Peyer's patch (tissue), 4 donors: ENCODE results near the gene LTBP3. TPM values are rescaled to one million over a fixed set of nuclear protein-coding genes. Genes with fewer than 3 reads are reported as not detected.
"Not testable (repeated sequence)": the region's sequence is repeated elsewhere in the genome, so short reads cannot be mapped to it uniquely, and the experiment has no call there.

Experiments used
- DNase-seq, 3 donors: peaks; one replicate each; pipeline ENCODE4 v3.0.0-alpha.2; 2017 to 2019
- H3K27ac ChIP-seq, 4 donors: fragments of 200-600 bp; sonication (generic); one replicate each; pipeline ENCODE4 v1.5.1; 2016 to 2019
- H3K27me3 ChIP-seq, 2 donors: fragments of 200-600 bp; sonication (generic); one replicate each; pipeline ENCODE4 v1.5.1; 2019
- H3K36me3 ChIP-seq, 3 donors: fragments of 200-600 bp; sonication (generic); one replicate each; pipeline ENCODE4 v1.5.1; 2016 to 2019
- H3K4me1 ChIP-seq, 4 donors: fragments of 200-600 bp; sonication (generic); one replicate each; pipeline ENCODE4 v1.5.1; 2016 to 2019
- H3K4me3 ChIP-seq, 4 donors: fragments of 200-600 bp; sonication (generic); 1 replicate in 3 of 4; 2 replicates in 1 of 4; pipeline ENCODE4 v1.5.1; 2016 to 2019; ENCODE audit warnings: mild to moderate bottlenecking in 1 of 4
- H3K9me3 ChIP-seq, 4 donors: fragments of 200-600 bp; sonication (generic); one replicate each; pipeline ENCODE4 v1.5.1; 2016 to 2019; ENCODE audit warnings: mild to moderate bottlenecking in 1 of 4
- POLR2A ChIP-seq, 2 donors: fragments of 450-650 bp; IDR thresholded peaks; one replicate each; pipeline ENCODE4 v1.5.1; 2017; ENCODE audit warnings: antibody characterized with exemption in 2 of 2, mild to moderate bottlenecking in 2 of 2, moderate library complexity in 2 of 2
- total RNA-seq, 4 donors: library from RNA; depleted of rRNA; stranded (reverse); fragments of >200 nt; gene quantifications; one replicate each; pipeline ENCODE4 v1.1.0, GENCODE V29; 2016
- TF ChIP-seq, protein P1 (sequence below), 6 experiments: fragments of 450-650 bp in 4 of 6; fragments of 200-600 bp in 2 of 6; sonication (generic) in 1 of 6; IDR thresholded peaks; one replicate each; pipeline ENCODE4 v1.5.1; 2017 to 2019; ENCODE audit warnings: antibody characterized with exemption in 6 of 6, mild to moderate bottlenecking in 3 of 6, moderate library complexity in 1 of 6

LTBP3 gene
- total RNA-seq, 4 donors from 2014 or later = 42.0 to 150 (median 88.3) TPM

DNA sequence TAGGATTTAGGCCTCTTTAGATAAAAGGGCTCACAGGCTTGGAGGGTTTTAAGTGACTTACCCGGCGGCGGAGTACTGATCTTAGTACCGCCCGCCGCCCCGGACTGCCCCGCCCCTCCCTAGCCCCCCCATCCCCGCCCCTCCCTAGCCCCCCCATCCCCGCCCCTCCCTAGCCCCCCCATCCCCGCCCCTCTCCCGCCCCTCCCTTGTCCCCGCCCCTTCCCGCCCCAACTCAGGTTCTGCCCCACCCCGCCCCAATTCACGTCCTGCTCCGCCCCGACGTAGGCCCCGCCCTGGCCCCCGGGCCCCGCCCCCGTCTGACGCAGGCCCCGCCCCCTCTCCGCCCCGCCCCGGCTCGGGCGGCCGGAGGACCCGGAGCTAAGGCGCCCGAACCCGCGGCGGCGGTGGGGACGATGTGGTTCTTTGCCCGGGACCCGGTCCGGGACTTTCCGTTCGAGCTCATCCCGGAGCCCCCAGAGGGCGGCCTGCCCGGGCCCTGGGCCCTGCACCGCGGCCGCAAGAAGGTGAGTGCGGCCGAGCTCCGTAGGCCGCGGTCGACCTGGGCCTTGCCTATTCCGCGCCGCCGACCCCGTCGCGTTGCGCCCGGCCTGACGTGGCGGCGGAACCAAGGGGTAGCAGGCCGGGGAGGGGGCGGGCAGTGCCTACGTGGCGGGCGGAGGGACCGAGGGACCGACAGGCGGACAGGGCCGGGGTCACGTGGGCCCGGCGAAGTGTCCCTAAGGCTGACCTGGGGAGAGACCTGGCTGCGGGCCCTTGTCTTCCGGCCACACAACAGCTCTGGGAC, 33.2 kb downstream of the LTBP3 start, which contains the start of gene SCYL1:
Gene SCYL1, plus strand, starts transcription at position 343 of the 805 bp plus-strand sequence. Its CDS starts 71 bp downstream, at position 414.
- H3K27ac ChIP-seq = peak within 1 kb of the TSS; percentile 89 to 93 (median 92)
- DNase-seq = peak; percentile 81 to 92 (median 91)
- H3K4me3 ChIP-seq = peak within 1 kb of the TSS; percentile 80 to 100 (median 100)
- H3K36me3 ChIP-seq = peaks cover 0 to 32% (median 0%) of the 10 kb centered on the region in 3 donors
- H3K9me3 ChIP-seq = no peaks in the 10 kb centered on the region
- peaks cover 0 to 27% (median 20%) of the 10 kb centered on the region in 4 donors for H3K4me1 ChIP-seq
- H3K27me3 ChIP-seq = no peaks in the 10 kb centered on the region
- peak in 1 of 2 donors; percentile 61 for TF ChIP-seq POLR2A (IDR thresholded peaks at IDR 0.05)
- TF ChIP-seq, protein P1, sequence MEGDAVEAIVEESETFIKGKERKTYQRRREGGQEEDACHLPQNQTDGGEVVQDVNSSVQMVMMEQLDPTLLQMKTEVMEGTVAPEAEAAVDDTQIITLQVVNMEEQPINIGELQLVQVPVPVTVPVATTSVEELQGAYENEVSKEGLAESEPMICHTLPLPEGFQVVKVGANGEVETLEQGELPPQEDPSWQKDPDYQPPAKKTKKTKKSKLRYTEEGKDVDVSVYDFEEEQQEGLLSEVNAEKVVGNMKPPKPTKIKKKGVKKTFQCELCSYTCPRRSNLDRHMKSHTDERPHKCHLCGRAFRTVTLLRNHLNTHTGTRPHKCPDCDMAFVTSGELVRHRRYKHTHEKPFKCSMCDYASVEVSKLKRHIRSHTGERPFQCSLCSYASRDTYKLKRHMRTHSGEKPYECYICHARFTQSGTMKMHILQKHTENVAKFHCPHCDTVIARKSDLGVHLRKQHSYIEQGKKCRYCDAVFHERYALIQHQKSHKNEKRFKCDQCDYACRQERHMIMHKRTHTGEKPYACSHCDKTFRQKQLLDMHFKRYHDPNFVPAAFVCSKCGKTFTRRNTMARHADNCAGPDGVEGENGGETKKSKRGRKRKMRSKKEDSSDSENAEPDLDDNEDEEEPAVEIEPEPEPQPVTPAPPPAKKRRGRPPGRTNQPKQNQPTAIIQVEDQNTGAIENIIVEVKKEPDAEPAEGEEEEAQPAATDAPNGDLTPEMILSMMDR (IDR thresholded peaks at IDR 0.05) = no peak

DNA sequence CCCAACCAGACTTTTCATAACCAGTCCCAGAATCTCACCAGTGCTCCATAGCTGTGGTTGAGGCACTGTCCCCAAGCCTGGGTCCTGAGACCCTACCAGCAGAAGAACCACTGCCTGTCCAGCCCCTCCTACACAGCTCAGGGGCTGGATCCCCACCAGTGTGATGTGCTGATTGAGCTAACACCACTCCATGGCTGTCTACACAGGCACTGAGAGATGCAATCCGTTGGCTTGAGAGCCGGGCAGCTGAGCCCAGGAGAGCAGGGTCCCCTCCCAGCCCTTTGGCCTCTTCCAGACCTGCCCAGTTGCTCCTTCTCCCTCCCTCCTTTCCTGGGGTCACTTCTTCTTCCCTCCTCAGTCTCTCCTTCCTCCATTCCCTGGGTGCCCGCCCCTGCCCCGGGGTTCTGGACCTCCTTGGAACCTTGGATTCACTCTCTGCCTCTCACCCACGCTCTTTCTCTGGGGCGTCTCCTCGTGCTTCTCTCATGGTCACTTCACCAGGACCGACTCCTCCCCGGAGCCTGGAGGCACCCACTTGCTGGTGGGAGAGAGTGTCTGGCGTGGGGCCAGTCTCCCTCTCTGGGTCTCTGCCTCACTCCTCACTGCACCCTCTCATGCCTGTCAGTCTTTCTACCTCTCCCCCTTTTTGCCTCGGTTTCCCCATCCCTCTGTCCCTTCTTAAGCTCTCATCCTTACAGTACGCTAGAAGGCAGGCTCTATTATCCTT, 34.0 kb downstream of the LTBP3 start:
- peak overlapping the region in 3 of 4 donors; percentile 4 to 100 (median 99) for H3K4me3 ChIP-seq
- H3K36me3 ChIP-seq = peaks cover 0 to 24% (median 0%) of the 10 kb centered on the region in 3 donors
- no peaks in the 10 kb centered on the region for H3K27me3 ChIP-seq
- no peaks in the 10 kb centered on the region for H3K9me3 ChIP-seq
- peaks cover 0 to 27% (median 20%) of the 10 kb centered on the region in 4 donors for H3K4me1 ChIP-seq
- no peak for TF ChIP-seq POLR2A (IDR thresholded peaks at IDR 0.05)
- TF ChIP-seq, protein P1 (IDR thresholded peaks at IDR 0.05) = no peak
- peak in 1 of 3 donors; percentile 71 for DNase-seq
- peak overlapping the region; percentile 56 to 92 (median 85) for H3K27ac ChIP-seq

DNA sequence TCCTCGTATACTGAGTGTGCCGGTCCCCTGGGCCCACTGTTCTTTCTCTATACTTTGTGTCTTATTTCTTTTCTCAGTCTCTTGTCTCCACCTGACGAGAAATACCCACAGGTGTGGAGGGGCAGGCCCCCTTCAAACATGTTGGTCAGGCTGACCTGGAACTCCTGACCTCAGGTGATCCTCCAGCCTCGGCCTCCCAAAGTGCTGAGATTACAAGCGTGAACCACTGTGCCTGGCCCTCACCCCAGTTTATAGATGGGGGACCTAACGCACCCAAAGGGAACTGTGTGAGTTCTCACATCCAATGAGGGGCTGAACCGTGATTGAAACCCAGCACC, 34.6 kb downstream of the LTBP3 start:
- H3K4me3 ChIP-seq, DNase-seq, H3K9me3 ChIP-seq, H3K27me3 ChIP-seq: not testable (repeated sequence)
- Histone ChIP-seq H3K4me1 (peaks cover 0 to 27% (median 20%) of the 10 kb centered on the region in 4 donors), H3K27ac (peak overlapping the region; percentile 56 to 92 (median 85)), H3K36me3 (peaks cover 0 to 22% (median 0%) of the 10 kb centered on the region in 3 donors)

DNA sequence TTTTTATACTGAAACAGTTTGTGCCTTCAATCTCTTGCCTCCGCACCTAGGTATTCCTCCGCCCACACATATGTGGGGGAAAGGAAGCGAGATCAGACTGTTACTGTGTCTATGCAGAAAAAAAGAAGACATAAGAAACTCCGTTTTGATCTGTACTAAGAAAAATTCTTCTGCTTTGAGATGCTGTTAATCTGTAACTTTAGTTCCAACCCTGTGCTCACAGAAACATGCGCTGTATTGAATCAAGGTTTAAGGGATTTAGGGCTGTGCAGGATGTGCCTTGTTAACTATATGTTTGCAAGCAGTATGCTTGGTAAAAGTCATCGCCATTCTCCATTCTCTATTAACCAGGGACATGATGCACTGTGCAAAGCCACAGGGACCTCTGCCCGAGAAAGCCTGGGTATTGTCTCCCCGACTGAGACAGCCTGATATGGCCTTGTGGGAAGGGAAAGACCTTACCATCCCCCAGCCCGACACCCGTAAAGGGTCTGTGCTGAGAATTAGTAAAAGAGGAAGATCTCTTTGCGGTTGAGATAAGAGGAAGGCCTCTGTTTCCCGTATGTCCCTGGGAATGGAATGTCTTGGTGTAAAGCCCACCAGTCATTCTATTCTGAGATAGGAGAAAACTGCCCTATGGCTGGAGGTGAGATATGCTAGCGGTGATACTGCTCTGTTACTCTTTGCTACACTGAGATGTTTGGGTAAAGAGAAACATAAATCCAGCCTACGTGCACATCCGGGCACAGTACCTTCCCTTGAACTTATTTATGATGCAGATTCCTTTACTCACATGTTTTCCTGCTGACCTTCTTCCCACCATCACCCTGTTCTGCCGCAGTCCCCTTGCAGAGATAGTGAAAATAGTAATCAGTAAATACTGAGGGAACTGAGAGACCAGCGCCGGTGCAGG, 35.2 kb downstream of the LTBP3 start:
- H3K4me3 ChIP-seq = peak overlapping the region in 1 of 4 donors; percentile 24
- not testable (repeated sequence) for H3K27me3 ChIP-seq, H3K9me3 ChIP-seq
- DNase-seq = peak in 1 of 3 donors; percentile 42
- H3K36me3 ChIP-seq = peaks cover 0 to 20% (median 0%) of the 10 kb centered on the region in 3 donors
- peaks cover 0 to 27% (median 20%) of the 10 kb centered on the region in 4 donors for H3K4me1 ChIP-seq
- peak overlapping the region; percentile 56 to 92 (median 85) for H3K27ac ChIP-seq

DNA sequence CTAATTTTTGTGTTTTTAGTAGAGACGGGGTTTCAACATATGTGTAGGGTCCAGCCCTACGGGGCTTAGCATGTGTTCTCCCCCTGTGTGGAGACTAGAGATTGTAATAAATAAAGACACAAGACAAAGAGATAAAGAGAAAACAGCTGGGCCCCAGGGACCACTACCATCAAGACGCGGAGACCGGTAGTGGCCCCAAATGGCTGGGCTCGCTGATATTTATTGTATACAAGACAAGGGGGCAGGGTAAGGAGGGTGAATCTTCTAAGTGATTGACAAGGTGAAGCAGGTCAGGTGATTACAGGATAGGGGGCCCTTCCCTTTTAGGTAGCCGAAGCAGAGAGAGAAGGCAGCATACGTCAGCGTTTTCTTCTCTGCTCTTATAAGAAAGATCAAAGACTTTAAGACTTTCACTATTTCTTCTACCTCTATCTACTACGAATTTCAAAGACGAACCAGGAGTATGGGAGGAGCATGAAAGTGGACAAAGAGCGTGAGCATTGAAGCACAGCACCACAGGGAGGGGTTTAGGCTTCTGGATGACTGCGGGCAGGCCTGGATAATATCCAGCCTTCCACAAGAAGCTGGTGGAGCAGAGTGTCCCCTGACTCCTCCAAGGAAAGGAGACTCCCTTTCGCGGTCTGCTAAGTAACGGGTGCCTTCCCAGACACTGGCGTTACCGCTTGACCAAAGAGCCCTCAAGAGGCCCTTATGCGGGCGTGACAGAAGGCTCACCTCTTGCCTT, 36.2 kb downstream of the LTBP3 start:
- H3K36me3 ChIP-seq, H3K27me3 ChIP-seq, DNase-seq, H3K9me3 ChIP-seq: not testable (repeated sequence)
- H3K4me3 ChIP-seq = peak overlapping the region in 1 of 4 donors; percentile 9
- H3K4me1 ChIP-seq = peaks cover 0 to 25% (median 20%) of the 10 kb centered on the region in 4 donors
- peak overlapping the region in 2 of 4 donors; percentile 56 to 92 for H3K27ac ChIP-seq

DNA sequence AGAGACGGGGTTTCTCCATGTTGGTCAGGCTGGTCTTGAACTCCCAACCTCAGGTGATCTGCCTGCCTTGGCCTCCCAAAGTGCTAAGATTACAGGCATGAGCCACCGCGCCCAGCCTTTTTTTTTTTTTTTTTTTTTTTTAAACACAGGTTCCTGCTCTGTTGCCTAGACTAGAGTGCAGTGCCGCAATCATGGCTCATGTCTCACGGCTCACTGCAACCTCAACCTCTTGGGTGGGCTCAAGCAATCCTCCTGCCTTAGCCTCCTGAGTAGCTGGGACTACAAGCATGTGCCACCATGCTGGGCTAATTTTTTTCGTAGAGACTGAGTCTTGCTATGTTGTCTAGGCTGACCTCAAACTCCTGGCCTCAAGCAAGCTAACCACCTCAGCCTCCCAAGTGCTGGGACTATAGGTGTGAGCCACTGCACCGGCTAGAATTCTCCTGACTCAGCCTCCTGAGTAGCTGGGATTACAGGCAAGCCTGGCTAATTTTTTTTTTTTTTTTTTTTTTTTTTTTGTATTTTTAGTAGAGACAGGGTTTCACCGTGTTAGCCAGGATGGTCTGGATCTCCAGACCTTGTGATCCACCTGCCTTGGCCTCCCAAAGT, 39.1 kb downstream of the LTBP3 start:
- not testable (repeated sequence) for H3K36me3 ChIP-seq, H3K4me3 ChIP-seq, H3K27ac ChIP-seq, H3K27me3 ChIP-seq, DNase-seq, H3K9me3 ChIP-seq, H3K4me1 ChIP-seq
